Measurements from ENCODE around the gene MAP2. TPM values are rescaled to one million over a fixed set of nuclear protein-coding genes. Genes with fewer than 3 reads are reported as not detected.

Gene MAP2
- total and polyA plus RNA-seq, 2 experiments from 2014 or later = 2.9 to 4.4 TPM

- TF ChIP-seq CTCF (conservative IDR thresholded peaks at IDR 0.05; ENCODE audit: low read depth in 2 of 2) (no peak), STAT1 (IDR thresholded peaks at IDR 0.05; ENCODE audit: unreplicated experiment) (no peak), CREB1 (CRISPR knock-in tag; IDR thresholded peaks at IDR 0.05; ENCODE audit: low read depth) (no peak), JUNB (IDR thresholded peaks at IDR 0.05; ENCODE audit: unreplicated experiment) (no peak)
Observed at GRCh38 chr2:209463835-209464234, 40.0 kb downstream of the MAP2 start (continued).

- Mint-ChIP-seq H3K4me3 (no peak overlapping the region), H3K27me3 (ENCODE audit: insufficient read depth, low read depth, poor library complexity) (no peaks in the 10 kb centered on the region), H3K36me3 (ENCODE audit: low read depth) (no peaks in the 10 kb centered on the region), H3K9me3 (no peaks in the 10 kb centered on the region), H3K27ac (no peak overlapping the region), H3K4me1 (peaks cover 10% of the 10 kb centered on the region; the same call in 2 of the 3 replicates)
- H3K4me3 ChIP-seq = no peak overlapping the region
- H3F3A ChIP-seq (replicated peaks; ENCODE audit: low read depth) = no peaks in the 10 kb centered on the region
- H3K9me2 ChIP-seq (ENCODE audit: insufficient read depth) = no peaks in the 10 kb centered on the region
- H3K4me1 ChIP-seq (ENCODE audit: insufficient read depth) = peaks cover 8% of the 10 kb centered on the region; the same call in 1 of the 2 replicates
- no peaks in the 10 kb centered on the region for H3K36me3 ChIP-seq (ENCODE audit: insufficient read depth)
- no peak for TF ChIP-seq STAT1 (IDR thresholded peaks at IDR 0.05; ENCODE audit: unreplicated experiment)
- no peak for TF ChIP-seq CTCF (conservative IDR thresholded peaks at IDR 0.05; ENCODE audit: low read depth in 2 of 2)
- TF ChIP-seq NANOG (IDR thresholded peaks at IDR 0.05; ENCODE audit: borderline replicate concordance) = no peak
- no peak for TF ChIP-seq REST (IDR thresholded peaks at IDR 0.05; ENCODE audit: unreplicated experiment)
- no peak for TF ChIP-seq CREB1 (CRISPR knock-in tag; IDR thresholded peaks at IDR 0.05; ENCODE audit: low read depth)
- no peak for TF ChIP-seq ZNF114 (CRISPR knock-in tag; IDR thresholded peaks at IDR 0.05)
- no peak for TF ChIP-seq POLR2AphosphoS5 (IDR thresholded peaks at IDR 0.05; ENCODE audit: low read depth)
- TF ChIP-seq ZNF331 (CRISPR knock-in tag; IDR thresholded peaks at IDR 0.05; ENCODE audit: low read depth) = no peak
- no peak for TF ChIP-seq ZNF462 (CRISPR knock-in tag; IDR thresholded peaks at IDR 0.05)
- H3K27me3 ChIP-seq (ENCODE audit: insufficient read depth) = no peaks in the 10 kb centered on the region
- H4K20me1 ChIP-seq (replicated peaks; ENCODE audit: insufficient read depth) = no peaks in the 10 kb centered on the region; the same call in 1 of the 2 replicates
- ATAC-seq (no peak), DNase-seq (ENCODE audit: low spot score) (no peak)
- no peak overlapping the region for H3K4me2 ChIP-seq
- no peak overlapping the region for H3K27ac ChIP-seq (ENCODE audit: low read depth)
- no peaks in the 10 kb centered on the region for H3K79me2 ChIP-seq (replicated peaks; ENCODE audit: insufficient read depth)
- H2AFZ ChIP-seq = no peak overlapping the region
Observed at GRCh38 chr2:209468846-209469245, 45.0 kb downstream of the MAP2 start.

All from GM23338 (cell line).